ENCODE measurements around the gene ARNT2.
"Not testable (repeated sequence)": the region's sequence is repeated elsewhere in the genome, so short reads cannot be mapped to it uniquely, and the experiment has no call there.

Gene ARNT2

DNA sequence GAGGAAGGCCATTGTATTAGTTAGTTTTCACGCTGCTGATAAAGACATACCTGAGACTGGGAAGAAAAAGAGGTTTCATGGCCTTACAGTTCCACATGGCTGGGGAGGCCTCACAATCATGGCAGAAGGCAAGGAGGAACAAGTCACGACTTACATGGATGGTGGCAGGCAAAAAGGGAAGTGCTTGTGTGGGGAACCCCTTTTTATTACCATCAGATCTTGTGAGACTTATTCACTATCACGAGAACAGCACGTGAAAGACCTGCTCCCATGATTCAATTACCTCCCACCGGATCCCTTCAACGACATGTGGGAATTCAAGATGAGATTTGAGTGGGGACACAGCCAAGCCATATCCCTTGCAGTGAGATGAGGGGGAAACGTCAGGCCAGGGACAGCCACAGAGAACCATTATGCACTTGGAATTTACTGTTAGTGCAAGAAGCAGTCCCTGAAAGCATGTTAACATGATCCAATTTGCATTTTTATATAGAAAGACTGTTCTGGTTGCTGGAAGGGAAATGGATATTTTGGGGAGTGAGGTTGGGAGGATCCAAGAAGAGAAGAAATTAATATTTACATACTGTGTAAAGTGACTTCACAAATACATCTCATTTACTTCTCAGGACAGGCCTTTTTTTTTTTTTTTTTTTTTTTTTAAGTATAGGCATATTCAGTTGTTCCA is 87.1 kb downstream of the ARNT2 start:
- no peak for DNase-seq (ENCODE audit: low read depth)

DNA sequence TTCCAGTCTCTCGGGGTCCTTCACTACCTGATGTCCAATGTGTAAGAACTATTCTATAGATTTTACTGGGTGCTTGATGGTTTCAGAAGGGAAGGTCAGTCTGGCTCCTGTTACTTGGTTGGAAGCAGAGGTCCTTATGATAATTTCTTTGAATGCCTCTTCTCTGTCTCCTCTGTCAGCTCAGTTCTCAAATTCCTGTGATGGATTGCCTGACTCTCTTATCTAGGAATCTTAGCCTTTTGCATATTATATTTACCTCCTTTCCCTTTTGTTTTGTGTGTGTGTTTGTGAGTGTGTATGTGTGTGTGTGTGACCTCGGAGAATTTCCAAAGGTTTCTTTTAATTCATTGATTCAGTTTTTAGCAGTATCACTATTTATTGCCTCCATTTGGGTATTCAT is 88.2 kb downstream of the ARNT2 start:
- DNase-seq (ENCODE audit: low read depth): no peak

DNA sequence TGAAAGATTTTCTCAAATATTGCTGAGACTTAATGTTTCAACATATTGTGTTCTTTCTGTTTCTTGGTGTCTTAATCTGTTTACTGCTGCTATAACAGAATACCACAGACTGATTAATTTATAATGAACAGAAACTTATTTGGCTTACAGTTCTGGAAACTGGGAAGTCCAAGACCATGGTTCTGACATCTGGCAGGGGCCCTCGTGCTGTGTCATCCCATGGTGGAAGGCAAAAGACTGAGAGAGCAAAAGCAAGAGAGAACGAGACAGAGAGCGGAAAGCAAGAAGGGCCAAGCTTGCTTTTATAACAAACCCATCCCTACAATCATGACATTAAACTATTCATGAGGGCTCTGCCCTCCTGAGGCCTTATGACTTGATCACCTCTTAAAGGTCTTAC is 88.7 kb downstream of the ARNT2 start:
- no peak for DNase-seq (ENCODE audit: low read depth)

DNA sequence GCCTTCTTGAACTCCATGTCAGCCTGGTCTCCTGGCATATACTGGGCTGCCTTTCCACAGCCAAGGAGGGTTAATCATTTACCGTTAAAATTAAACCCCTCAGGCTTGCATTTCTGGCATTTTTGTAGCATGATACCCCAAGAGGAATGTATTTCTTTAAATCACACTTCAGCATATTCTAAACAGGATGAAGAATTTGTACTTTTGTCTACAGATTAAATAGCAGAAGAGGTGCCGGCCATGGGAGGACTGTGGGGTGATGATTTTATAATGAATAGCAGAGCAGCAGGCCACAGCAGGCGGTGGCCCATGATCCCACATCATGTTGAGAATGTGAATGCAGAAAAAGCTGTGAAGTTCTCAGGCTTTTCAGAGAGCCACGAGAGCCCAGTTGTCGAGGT is 90.2 kb downstream of the ARNT2 start:
- no peak for DNase-seq (ENCODE audit: low read depth)

DNA sequence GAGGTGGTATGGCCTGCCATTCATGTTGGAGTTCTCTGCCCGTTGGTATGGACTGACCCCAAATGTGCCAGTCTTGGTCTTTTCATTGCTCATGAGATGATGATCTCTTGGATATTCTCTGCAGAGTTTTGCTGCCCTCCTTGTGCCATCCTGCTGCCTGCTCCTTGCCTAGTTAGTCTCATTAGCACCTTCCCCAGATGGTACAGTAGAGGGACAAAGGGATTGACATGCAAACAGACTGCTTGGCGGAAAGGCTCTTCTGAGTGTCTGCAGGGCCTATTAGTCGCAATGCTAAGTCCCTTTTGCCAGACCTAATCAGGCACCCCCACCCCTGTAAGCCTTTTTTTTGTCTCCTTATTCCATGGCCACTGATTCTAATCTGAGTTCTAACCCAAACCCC is 90.6 kb downstream of the ARNT2 start:
- no peak for DNase-seq (ENCODE audit: low read depth)

DNA sequence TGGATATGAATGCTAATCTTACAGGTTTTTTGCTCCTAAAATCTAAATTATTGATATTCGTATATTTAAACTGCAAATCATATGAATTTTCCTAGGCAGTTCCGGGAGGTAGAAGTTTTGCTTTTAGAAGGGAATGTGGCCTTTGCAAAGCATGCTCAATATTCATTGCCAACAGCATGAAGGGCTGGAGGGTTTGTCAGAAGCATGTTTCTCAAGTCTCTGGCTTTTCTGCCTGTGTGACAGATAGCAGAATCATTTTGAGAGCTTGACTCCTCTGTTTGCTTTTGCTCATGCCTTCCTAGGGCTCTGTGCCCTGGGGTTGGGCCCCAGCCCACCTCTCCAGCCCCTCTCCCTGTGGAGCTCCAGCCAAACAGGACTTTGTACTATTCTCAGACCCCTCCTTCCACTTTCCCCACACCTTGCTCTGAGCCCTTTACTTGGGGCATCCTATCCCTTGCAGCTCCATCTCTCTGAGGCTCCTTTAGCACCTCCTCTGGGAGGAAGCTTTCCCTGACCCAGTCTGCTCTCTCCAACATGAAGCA is 91.3 kb downstream of the ARNT2 start:
- no peak for DNase-seq (ENCODE audit: low read depth)

DNA sequence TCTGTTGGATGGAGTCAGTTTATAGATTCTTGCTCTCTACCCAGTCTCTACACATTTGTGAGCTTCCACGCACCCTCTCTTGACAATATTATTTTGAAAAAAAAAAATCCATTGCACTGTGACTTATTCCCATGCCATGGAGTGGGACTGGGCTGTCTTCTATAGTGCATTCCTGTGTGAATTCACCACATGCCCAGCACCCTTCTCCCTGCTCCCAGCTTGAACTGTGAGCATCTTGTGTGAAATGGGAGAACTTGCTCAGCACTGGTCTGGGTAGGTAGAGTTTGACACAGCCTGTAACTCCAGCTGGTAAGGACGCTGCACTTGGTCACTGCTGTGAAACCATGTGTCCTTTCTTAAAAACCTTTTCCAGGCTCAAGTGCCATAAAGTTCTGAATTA is 91.9 kb downstream of the ARNT2 start:
- DNase-seq (ENCODE audit: low read depth): no peak

DNA sequence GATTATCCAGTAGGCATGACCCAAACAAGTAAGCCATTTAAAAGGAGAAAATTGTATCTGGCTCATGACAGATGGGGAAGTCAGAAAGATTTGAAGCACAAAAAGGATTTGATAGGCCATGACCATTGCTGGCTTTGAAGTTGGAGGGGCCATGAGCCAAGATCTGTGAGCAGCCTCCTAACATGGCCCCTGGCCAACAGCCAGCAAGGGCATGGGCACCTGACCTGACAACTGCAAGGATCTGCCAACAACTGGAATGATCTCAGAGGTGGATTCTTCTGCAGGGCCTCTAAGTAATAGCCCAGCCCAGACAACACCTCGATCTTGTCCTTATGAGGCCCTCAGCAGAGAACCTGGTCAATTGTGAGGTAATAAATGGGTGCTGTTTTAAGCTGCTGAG is 93.0 kb downstream of the ARNT2 start:
- no peak for DNase-seq (ENCODE audit: low read depth)

DNA sequence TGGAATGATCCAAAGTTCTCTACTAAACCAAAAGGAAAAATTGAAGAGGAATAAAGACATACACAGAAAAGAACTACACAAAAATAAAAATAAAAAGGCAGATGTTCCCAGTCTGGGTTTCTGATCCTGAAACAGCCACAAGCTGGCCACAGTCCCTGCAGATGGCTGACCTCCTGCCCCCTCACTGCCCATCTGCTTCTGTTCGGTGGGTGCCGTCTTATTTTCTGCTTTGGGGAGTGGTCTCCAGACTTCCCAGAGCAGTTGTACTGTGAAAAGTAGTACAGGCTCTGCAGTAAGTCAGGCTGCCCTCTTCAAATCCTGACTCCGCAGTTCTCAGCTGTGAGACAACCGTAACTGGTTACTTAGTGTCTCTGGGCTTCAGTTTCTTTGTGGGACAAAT is 94.5 kb downstream of the ARNT2 start:
- no peak for DNase-seq (ENCODE audit: low read depth)

DNA sequence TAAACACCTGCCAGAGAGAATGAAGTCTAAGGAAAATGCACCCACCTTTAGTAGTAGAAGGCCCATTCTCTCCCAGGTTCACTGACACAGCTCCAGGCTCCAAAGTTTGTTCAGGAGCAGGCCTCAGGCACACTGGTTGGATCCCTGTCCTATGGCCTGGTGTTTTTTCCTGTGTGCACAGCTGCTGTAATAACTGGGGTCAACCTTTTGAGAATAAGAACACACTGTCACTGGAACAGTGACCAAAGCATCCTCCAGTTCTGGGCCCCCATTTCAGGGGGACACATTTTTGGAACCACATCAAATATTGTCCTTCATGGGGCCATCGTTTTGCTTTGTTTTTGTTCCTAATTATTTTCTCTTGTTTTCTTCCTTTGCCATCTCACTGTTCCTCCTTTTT is 95.8 kb downstream of the ARNT2 start:
- DNase-seq (ENCODE audit: low read depth): no peak

DNA sequence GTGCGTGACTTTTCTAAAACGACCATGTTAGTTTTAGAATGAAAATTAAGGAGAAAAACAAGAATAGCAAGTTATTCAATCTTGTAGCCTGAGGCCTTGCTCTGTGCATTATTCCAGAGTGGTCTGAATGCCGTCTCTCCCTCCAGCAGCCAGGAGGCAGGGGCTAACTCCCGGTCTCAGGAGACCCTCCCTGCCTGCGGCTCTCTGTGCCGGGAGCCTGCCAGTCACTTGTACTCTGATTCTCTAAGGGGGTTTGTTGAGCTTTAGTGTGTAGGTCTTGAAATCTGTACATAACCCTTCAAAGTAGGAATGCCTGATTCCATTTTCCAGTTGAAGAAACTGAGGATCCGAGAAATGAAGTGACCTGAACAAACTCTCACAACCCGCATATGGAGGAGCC is 97.3 kb downstream of the ARNT2 start:
- no peak for DNase-seq (ENCODE audit: low read depth)

DNA sequence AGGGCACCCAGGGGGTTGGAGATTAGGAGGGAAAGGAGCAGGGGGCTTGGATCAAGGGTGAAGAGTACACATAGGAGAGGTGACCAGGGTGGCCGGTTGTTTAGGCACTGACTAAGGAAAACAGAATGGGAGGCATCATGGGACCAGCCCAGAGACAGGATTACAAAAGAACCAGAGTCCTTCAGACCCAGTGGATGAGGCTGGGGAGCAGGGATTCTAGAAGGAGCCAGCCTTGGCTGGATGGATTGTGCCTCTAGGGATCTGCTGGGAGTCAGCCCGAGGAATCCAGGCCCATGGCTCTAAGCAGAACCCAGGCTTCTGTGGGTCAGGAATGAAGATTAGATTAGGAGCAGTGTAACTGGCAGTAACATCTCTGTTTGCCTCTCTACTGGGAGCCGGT is 98.6 kb downstream of the ARNT2 start:
- no peak for DNase-seq (ENCODE audit: low read depth)

DNA sequence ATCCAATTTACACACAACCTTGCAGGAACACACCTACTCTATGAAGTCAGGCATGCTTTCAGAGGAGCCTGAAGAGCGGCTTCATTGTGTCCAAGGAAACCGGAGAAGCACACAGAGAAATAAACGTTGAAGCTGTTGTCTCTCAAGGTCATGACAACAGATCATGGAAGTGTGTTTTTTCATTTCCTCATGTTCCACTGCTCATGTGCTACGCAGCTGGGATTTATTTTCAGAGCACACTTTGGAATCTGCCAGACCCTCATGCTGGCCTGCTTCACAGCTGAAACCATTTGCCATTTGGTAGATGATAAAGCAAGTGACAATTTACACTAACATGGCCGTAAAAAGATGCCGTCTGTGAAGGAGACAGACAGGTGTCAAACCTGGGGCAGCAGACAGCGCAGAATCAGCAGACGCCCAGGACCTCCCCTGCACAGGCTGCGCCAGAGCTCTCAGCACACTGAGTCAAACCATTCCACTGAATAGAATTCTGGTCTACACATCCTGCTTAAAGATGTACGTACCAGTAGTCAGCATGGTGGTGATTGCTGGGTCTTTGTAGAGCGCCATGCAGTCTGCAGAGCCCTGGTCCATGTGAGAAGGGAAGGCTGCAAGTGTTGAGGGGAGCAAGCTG is 99.3 kb downstream of the ARNT2 start:
- no peak for DNase-seq (ENCODE audit: low read depth)

DNA sequence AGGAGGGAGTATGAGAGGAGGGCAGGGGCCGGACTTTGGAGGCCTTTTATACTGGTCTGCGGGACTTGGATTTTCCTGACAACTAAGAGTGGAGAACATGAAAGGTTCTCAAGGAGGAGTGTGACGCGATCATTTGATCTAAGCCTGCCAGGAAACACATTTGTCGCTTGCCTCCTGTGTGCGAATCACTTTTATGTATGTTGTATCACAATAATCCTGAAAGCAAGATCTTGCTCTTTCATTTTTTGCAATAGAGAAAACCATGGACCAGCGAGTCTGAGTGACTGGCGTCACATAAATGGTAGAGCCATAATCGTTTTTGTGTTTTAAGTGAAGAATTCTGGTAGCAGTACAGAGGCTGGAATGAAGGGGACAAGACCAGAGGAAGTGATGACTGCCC is 100.7 kb downstream of the ARNT2 start:
- no peak for DNase-seq (ENCODE audit: low read depth)

DNA sequence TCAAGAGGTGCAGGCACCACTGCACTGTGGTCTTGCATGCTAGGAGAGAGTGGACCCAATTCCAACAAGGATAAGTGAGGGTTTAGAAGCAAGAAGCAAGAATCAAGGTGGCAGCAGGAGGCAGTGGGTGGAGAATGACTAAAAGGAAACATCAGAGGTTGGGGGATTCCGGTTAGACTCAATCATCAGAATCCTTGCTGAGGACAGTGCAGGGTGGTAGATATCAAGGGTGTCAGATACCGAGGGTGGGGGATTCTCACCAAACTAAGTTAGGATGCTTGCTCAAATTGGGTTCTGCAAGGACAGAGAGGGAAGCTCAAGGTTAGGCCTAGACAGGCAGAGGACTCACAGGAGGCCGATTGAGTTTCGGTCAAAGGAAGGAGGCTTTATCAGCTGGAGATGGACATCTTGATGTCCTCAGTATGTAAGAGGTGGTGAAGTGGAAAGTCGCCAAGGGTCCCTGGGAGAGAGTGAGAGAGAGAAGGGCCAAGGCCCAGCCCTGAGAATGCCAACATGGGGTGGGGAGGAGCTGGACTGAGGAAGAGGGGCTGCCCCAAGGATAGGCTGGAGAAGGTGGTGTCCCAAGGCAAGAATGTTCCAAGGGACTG is 102.2 kb downstream of the ARNT2 start:
- DNase-seq (ENCODE audit: low read depth): no peak

DNA sequence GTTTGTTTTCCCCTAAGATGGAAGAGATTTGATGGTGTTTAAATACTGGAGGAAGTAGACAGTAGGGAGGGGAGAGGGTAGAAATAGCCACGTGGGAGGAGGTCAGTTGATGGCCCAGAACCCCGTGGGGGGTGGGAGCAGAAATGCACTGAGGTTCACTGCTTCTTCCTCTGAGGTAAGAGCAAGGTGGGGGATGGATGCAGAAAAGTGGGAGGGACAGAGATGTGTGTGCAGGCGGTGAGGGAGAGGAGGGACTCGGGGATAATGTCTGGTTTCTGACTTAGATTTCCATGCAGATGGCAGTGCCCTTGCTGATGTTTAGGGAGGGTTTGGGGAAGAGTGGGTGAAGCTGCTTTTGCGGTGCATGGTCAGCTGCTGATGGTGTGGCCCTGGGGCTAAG is 102.9 kb downstream of the ARNT2 start:
- no peak for DNase-seq (ENCODE audit: low read depth)

DNA sequence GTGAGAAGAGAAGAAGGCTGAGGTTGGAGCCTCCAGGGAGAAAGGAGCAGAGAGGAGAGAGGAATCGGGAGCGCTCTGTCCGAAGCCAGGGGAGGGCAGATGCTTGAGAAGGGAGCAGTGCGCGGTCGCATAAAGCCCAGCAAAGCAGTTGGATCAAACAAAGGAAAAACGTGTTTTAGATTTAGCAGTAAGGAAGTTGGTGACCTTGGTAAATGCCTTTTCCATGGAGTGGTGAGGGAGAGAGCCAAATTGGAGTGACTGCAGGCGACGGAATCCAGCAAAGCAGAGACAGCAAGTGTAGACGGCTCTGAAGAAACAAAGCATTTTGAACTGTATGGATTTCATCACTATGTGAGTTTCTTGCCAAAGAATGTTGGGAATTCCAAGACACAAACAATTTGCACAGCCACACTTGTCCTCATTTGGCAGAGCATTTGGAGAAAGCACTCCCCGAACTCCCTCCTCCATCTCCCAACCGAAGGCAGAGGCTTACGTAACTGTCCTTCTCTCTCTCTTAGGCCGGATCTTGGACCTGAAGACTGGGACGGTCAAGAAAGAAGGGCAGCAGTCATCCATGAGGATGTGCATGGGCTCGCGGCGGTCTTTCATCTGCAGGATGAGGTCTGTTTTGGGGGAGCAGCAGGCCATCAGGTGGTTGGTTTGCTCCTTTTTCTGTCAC is 103.6 kb downstream of the ARNT2 start:
- no peak for DNase-seq (ENCODE audit: low read depth)

DNA sequence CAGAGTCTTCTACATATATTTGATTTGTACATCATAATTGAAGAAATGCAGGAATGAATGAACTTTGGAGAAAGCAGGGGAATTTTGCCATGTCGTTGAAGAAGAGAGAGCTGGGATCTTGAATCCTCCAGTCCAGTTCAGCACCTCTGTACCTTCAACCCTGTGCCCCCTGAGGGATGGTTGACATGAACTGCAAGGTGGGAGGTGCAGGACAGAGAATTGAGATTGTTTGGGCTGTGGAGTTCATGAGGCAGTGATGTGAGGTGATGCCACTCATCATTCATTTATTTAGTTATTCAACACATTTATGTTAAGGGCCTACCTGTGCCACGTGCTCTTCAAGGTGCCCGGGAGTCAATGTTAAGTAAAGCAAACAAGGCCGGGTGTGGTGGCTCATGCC is 104.6 kb downstream of the ARNT2 start:
- DNase-seq (ENCODE audit: low read depth): no peak

DNA sequence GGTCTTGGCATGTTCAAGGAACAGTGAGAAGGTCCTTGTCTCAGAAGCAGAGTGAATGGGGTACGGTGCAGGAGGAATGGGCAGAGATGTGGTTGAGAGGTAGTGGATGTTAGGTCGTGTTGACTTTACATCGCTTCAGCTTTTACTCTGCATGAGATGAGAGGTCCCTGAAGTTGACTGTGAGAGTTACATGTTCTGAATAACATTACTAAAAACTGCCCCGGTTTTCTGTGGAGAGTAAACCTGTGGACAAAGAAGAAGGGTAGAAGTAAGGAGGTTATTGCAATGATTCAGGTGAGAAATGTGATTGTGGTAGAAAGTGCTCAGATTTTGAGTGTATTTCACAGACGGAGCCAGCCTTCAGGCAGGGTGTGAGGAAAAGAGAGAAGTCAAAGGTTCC is 105.6 kb downstream of the ARNT2 start:
- no peak for DNase-seq (ENCODE audit: low read depth)

DNA sequence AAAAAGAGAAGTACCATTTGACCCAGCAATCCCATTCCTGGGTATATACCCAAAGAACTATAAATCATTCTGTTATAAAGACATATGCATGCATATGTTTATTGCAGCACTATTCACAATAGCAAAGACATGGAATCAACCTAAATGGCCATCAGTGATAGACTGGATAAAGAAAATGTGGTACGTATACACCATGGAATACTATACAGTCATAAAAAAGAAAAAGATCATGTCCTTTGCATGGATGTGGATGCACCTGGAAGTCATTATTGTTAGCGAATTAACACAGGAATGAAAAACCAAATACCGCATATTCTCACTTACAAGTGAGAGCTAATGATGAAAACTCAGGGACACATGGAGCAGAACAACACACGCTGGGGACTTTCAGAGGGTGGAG is 106.8 kb downstream of the ARNT2 start:
- not testable (repeated sequence) for DNase-seq (ENCODE audit: low read depth)

DNA sequence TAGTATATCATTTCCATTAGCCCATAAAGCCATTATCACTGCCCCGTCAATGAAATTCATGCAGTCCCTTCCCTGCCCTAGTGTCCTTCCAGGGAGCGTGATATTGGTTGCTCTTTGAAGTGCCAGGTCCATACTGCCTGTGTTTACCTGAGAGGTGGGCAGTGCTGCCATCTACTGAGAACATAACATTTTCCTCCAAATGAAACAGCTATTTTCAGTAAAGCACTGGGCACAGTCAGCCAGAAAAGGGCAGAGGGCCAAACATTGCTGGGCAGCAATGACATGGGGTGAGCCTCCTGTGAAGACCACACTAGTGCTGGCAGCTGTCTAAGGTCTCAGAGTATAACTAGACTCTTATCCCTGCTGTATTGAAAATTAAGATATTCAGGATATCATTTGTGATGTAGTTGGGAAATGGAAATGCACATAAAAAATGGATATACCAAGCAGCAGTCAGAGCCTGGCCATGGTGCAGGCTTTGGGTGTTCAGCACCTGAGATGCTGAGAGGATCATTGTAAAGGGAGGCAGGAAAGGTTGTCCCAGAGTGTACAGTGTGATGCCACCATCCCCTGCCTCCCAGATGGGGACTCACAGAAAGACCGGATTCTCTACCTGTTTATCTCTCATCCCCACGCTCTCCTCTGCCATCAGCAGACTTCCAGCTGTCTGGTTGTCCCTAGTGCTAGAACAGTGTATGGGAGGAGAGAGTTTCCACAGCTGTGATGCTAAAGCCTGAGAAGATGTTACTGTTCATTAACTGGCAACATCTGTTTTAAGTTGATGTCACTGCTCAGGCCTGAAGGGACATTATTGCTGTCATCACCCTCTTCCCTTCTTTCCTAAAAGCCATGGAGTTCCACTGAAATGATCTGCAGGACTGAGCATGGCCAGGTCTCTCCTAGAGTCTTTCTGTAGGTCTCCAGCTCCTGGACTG is 108.8 kb downstream of the ARNT2 start:
- DNase-seq (ENCODE audit: low read depth): no peak
